Esophagus muscularis mucosa (tissue), 4 donors: ENCODE results near the gene GOLGA6C. TPM values are rescaled to one million over a fixed set of nuclear protein-coding genes. Genes with fewer than 3 reads are reported as not detected.

ENCODE experiments used
- DNase-seq: peaks from one replicate; pipeline ENCODE4 v3.0.0-alpha.2; 2017; ENCODE audit errors: extremely low spot score
- H3K27ac ChIP-seq, 4 donors: fragments of 200-600 bp; sonication (generic); replicated peaks in 1 of 4; 1 replicate in 3 of 4; 2 replicates in 1 of 4; pipeline ENCODE4 v1.5.1; 2016 to 2019; ENCODE audit warnings: mild to moderate bottlenecking in 1 of 4
- H3K27me3 ChIP-seq, 4 donors: fragments of 200-600 bp; sonication (generic); one replicate each; pipeline versions ENCODE4 v1.5.1 to v1.6.0; 2016 to 2019
- H3K36me3 ChIP-seq, 4 donors: fragments of 200-600 bp; sonication (generic); one replicate each; pipeline ENCODE4 v1.5.1; 2016 to 2019
- H3K4me1 ChIP-seq, 4 donors: fragments of 200-600 bp; sonication (generic); one replicate each; pipeline ENCODE4 v1.5.1; 2016 to 2019
- H3K4me3 ChIP-seq, 4 donors: fragments of 200-600 bp; sonication (generic); 1 replicate in 2 of 4; 2 replicates in 2 of 4; pipeline ENCODE4 v1.5.1; 2016 to 2019; ENCODE audit warnings: mild to moderate bottlenecking in 4 of 4, moderate library complexity in 1 of 4
- H3K9me3 ChIP-seq, 4 donors: fragments of 200-600 bp; sonication (generic); 1 replicate in 3 of 4; 2 replicates in 1 of 4; pipeline ENCODE4 v1.5.1; 2016 to 2019
- CTCF ChIP-seq, 3 experiments: fragments of 200-600 bp in 2 of 3; fragments of 450-650 bp in 1 of 3; sonication (generic) in 2 of 3; IDR thresholded peaks; one replicate each; pipeline ENCODE4 v1.5.1; 2017 to 2019; ENCODE audit warnings: antibody characterized with exemption in 3 of 3, mild to moderate bottlenecking in 2 of 3, moderate library complexity in 1 of 3
- EP300 ChIP-seq: sonication (generic); formaldehyde crosslinking; IDR thresholded peaks from one replicate; pipeline ENCODE4 v1.6.1; 2017; ENCODE audit warnings: antibody characterized with exemption
- POLR2A ChIP-seq: fragments of 450-650 bp; IDR thresholded peaks from one replicate; pipeline ENCODE4 v1.6.1; 2017; ENCODE audit warnings: antibody characterized with exemption, moderate library complexity, mild to moderate bottlenecking, low read depth
- POLR2AphosphoS5 ChIP-seq, 2 donors: sonication (generic); formaldehyde crosslinking; IDR thresholded peaks; one replicate each; pipeline ENCODE4 v1.6.1; 2017; ENCODE audit warnings: antibody characterized with exemption in 2 of 2
- WGBS: methylation state at CpG from one replicate; pipeline ENCODE4 v1.1.5; 2018; 5-methylcytosine and 5-hydroxymethylcytosine counted together
- intact Hi-C: fragments of 100-400 bp; cut with DNase I; formaldehyde crosslinking; loops from one replicate; pipeline ENCODE4 v1.15.1; 2023
- total RNA-seq, 4 donors: library from RNA; depleted of rRNA; stranded (reverse); fragments of >200 nt; gene quantifications; one replicate each; pipeline versions ENCODE4 v1.1.0 to v1.2.1, GENCODE V29; 2016

The GOLGA6C gene
- total RNA-seq, 4 donors from 2014 or later = not detected

DNA sequence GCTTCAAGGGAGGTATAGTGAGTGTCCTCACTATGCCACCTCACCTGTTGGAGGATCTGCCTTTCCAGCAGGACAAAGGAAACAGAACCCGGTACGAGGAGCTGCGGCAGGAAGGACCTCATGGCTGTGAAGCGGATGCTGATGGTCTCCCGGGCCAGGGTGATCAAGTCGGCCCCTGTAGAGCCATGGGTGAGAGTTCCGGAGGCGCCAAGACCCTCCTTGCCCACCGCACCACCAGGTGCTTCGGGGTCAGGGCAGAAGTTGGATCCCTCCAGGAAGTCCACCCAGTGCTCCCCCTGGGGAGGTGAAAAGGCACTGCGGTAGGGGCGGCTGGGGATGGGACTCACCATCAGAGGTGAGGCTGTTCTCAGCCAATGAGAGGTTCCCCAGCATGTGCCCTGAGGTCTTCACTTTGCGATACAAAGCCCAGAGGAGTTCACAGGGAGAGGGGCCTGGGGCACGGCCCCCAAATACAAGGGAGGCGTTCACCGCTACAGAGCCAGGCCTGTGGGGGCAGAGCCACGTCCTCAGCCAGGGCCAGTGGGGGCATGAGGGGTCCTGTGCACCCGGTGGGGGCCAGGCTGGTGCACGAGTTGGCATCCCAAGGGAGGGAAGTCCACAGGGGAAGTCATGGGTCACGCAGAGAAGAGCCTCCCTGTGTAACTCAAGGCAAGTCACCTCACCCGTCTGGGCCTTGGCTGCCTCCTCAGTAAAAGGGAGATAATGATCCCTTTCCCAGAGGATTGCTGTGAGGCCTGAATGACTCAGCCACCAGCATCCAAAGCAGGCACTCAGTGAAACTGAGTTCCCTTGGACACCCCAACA, 28.7 kb upstream of the GOLGA6C start:
- Histone ChIP-seq H3K9me3 (no peaks in the 10 kb centered on the region), H3K27me3 (peaks cover 0 to 47% (median 0%) of the 10 kb centered on the region in 4 donors), H3K4me1 (no peaks in the 10 kb centered on the region), H3K36me3 (no peaks in the 10 kb centered on the region), H3K27ac (no peak overlapping the region), H3K4me3 (no peak overlapping the region)
- intact Hi-C loops = loop anchor here (10.0 kb wide), 1 partner anchor 75 kb away; no protein-coding TSS in a partner anchor
- TF ChIP-seq EP300 = no peak
- TF ChIP-seq POLR2AphosphoS5 (IDR thresholded peaks at IDR 0.05) = no peak
- no peak for TF ChIP-seq CTCF (IDR thresholded peaks at IDR 0.05)
- no peak for TF ChIP-seq POLR2A
- WGBS = 84% methylated on average over 15 of the region's 21 CpGs
- DNase-seq = no peak

DNA sequence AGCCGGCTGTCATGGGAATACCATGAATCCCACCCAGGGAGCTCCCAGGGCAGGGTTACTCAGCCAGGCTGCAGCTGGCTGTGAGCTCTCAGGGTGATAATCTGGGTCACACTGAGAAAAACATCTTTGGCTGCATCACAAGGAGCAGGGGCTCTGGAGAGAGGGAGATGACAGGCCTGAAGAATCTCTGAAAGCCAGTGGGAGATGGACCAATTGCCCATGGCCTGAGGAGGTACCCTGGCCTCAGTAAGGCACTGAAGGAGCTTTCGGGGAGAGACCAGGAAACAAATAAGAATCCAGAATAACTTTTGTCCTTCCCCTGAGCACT, 28.2 kb upstream of the GOLGA6C start:
- Histone ChIP-seq H3K9me3 (no peaks in the 10 kb centered on the region), H3K4me1 (no peaks in the 10 kb centered on the region), H3K36me3 (no peaks in the 10 kb centered on the region), H3K4me3 (no peak overlapping the region), H3K27ac (no peak overlapping the region), H3K27me3 (peaks cover 0 to 53% (median 0%) of the 10 kb centered on the region in 4 donors)
- TF ChIP-seq EP300 = no peak
- no peak for TF ChIP-seq POLR2AphosphoS5 (IDR thresholded peaks at IDR 0.05)
- TF ChIP-seq CTCF (IDR thresholded peaks at IDR 0.05) = no peak
- no peak for TF ChIP-seq POLR2A
- intact Hi-C loops = loop anchor here (10.0 kb wide), 1 partner anchor 75 kb away; no protein-coding TSS in a partner anchor
- no peak for DNase-seq
- WGBS = 82% methylated on average over 2 of the region's 2 CpGs

- no peaks in the 10 kb centered on the region for H3K9me3 ChIP-seq
- intact Hi-C loops = loop anchor here (10.0 kb wide), 1 partner anchor 74 kb away; no protein-coding TSS in a partner anchor
- H3K27me3 ChIP-seq = peaks cover 0 to 61% (median 0%) of the 10 kb centered on the region in 4 donors
- TF ChIP-seq CTCF (IDR thresholded peaks at IDR 0.05) (no peak), POLR2AphosphoS5 (IDR thresholded peaks at IDR 0.05) (no peak), POLR2A (no peak), EP300 (no peak)
- WGBS = 89% methylated on average over 11 of the region's 16 CpGs
- H3K27ac ChIP-seq = no peak overlapping the region
- H3K36me3 ChIP-seq = no peaks in the 10 kb centered on the region
- no peak for DNase-seq
- H3K4me1 ChIP-seq = no peaks in the 10 kb centered on the region
- no peak overlapping the region for H3K4me3 ChIP-seq
These were observed 27.4 kb upstream of the GOLGA6C start for GRCh38 chr15:75230551-75231371.

- Histone ChIP-seq H3K4me1 (no peaks in the 10 kb centered on the region), H3K27me3 (peaks cover 0 to 72% (median 0%) of the 10 kb centered on the region in 4 donors), H3K27ac (no peak overlapping the region), H3K4me3 (no peak overlapping the region), H3K36me3 (no peaks in the 10 kb centered on the region), H3K9me3 (no peaks in the 10 kb centered on the region)
- DNase-seq = no peak
- WGBS = 75% methylated on average over 4 of the region's 4 CpGs
- intact Hi-C loops = loop anchor here (10.0 kb wide), 1 partner anchor 73 kb away; no protein-coding TSS in a partner anchor
- TF ChIP-seq CTCF (IDR thresholded peaks at IDR 0.05) (no peak), POLR2A (no peak), POLR2AphosphoS5 (IDR thresholded peaks at IDR 0.05) (no peak), EP300 (no peak)
These were observed 26.3 kb upstream of the GOLGA6C start for GRCh38 chr15:75231836-75232235.
